Ovary (tissue), 9 donors: ENCODE data around the gene MRLN. TPM values are rescaled to one million over a fixed set of nuclear protein-coding genes. Genes with fewer than 3 reads are reported as not detected.

ENCODE experiments used
- DNase-seq, 5 donors: peaks; one replicate each; pipeline ENCODE4 v3.0.0-alpha.2; 2019 to 2020
- H3K27ac ChIP-seq, 2 donors: fragments of 200-600 bp; one replicate each; pipeline versions ENCODE4 v1.5.1 to v1.8.0; 2019 to 2022
- H3K27me3 ChIP-seq: fragments of 200-600 bp; one replicate; pipeline ENCODE4 v1.8.0; 2022
- H3K36me3 ChIP-seq: fragments of 200-600 bp; sonication (generic); one replicate; pipeline ENCODE4 v1.5.1; 2019
- H3K4me1 ChIP-seq: one replicate; pipeline ENCODE4 v1.8.1; 2013; ENCODE audit warnings: mild to moderate bottlenecking, moderate library complexity; ENCODE audit not compliant: insufficient read depth
- H3K4me3 ChIP-seq: fragments of 200-600 bp; sonication (generic); one replicate; pipeline ENCODE4 v1.5.1; 2017
- H3K9me3 ChIP-seq, 2 donors: fragments of 200-600 bp in 1 of 2; sonication (generic) in 1 of 2; one replicate each; pipeline versions ENCODE4 v1.5.1 to v1.8.1; 2013 to 2019; ENCODE audit warnings: mild to moderate bottlenecking in 1 of 2, moderate library complexity in 1 of 2
- EP300 ChIP-seq: sonication (generic); formaldehyde crosslinking; IDR thresholded peaks from one replicate; pipeline ENCODE4 v1.6.1; 2017; ENCODE audit warnings: antibody characterized with exemption
- POLR2A ChIP-seq: fragments of 450-650 bp; IDR thresholded peaks from one replicate; pipeline ENCODE4 v1.6.1; 2017; ENCODE audit warnings: antibody characterized with exemption, mild to moderate bottlenecking, moderate library complexity
- WGBS, 3 donors: extraction: QIAGEN DNeasy Blood & Tissue Kit in 1 of 3; methylation state at CpG; one replicate each; pipeline versions ENCODE4 v1.1.5 to v1.1.7; 2013 to 2017; 5-methylcytosine and 5-hydroxymethylcytosine counted together
- intact Hi-C, 4 donors: fragments of 100-400 bp; cut with DNase I; formaldehyde crosslinking; loops; one replicate each; pipeline versions ENCODE4 v1.11.0 to v1.15.1; 2022 to 2023
- polyA plus RNA-seq, 2 donors: library from polyadenylated mRNA; stranded (reverse); fragments of 200-250 nt in 1 of 2; fragments of 350-450 nt in 1 of 2; fragmentation: Illumina TruSeq in 1 of 2; extraction: RNeasy Lipid Tissue Mini Kit (QIAGEN cat#74804) in 1 of 2; gene quantifications; one replicate each; pipeline ENCODE4 v1.2.3, GENCODE V29; 2013 to 2014
- total RNA-seq, 7 donors: library from RNA; depleted of rRNA in 2 of 7; stranded (reverse); fragments of >200 nt in 2 of 7; fragmentation: NEBNext Ultra II Directional in 3 of 7; extraction: Animal tissue kit (Norgen Biotek cat#: 25700) in 3 of 7; gene quantifications; one replicate each; pipeline versions ENCODE4 v1.1.0 to v1.2.4, GENCODE V29; 2016 to 2023
- TF ChIP-seq, protein P1 (sequence below), 3 donors: fragments of 450-650 bp in 2 of 3; fragments of 200-600 bp in 1 of 3; IDR thresholded peaks; one replicate each; pipeline versions ENCODE4 v1.5.1 to v1.8.0; 2016 to 2022; ENCODE audit warnings: antibody characterized with exemption in 3 of 3, mild to moderate bottlenecking in 1 of 3
- donor health status: DM: no; HTN: no; CAD: no; lungs with moderate emphysema.
- donor health status: DM: no; HTN: no; CAD: no.
- donor health status: Bipolar disorder and iron deficiency.
- donor health status: DM: yes; HTN: yes; CAD: no.
- donor health status: DM: no; HTN: no; CAD: no.
- donor health status: DM: yes; HTN: yes; CAD: no.

Gene MRLN
- total and polyA plus RNA-seq, 9 donors: 0.80 TPM; not detected in 8

DNA sequence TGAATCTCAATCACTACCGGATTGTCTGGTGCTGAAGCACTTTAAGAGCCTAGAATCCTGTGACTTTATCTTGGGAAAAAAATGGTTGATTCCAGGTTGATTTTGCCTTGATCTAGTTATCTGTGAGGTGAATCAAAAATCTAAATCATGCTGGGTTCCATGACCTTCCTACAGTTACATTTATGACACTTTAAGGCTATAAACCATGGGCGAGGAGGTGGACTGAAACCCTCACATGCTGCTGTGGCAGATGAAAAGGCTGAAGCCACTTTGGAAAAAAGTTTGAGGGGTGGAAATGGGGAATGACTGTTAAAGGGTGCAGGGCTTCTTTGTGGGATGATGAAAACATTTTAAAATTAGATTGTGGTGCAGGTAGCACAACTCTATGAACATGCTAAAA is 61.1 kb downstream of the MRLN start:
- 86 to 94% (median 88%) methylated on average over 2 of the region's 2 CpGs for WGBS, 3 donors
- intact Hi-C loops: no loop called here
- H3K36me3 ChIP-seq: no peaks in the 10 kb centered on the region
- no peak overlapping the region for H3K4me3 ChIP-seq
- TF ChIP-seq, protein P1, sequence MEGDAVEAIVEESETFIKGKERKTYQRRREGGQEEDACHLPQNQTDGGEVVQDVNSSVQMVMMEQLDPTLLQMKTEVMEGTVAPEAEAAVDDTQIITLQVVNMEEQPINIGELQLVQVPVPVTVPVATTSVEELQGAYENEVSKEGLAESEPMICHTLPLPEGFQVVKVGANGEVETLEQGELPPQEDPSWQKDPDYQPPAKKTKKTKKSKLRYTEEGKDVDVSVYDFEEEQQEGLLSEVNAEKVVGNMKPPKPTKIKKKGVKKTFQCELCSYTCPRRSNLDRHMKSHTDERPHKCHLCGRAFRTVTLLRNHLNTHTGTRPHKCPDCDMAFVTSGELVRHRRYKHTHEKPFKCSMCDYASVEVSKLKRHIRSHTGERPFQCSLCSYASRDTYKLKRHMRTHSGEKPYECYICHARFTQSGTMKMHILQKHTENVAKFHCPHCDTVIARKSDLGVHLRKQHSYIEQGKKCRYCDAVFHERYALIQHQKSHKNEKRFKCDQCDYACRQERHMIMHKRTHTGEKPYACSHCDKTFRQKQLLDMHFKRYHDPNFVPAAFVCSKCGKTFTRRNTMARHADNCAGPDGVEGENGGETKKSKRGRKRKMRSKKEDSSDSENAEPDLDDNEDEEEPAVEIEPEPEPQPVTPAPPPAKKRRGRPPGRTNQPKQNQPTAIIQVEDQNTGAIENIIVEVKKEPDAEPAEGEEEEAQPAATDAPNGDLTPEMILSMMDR (IDR thresholded peaks at IDR 0.05): no peak
- TF ChIP-seq EP300: no peak
- TF ChIP-seq POLR2A: no peak
- H3K9me3 ChIP-seq: no peaks in the 10 kb centered on the region
- no peak overlapping the region for H3K27ac ChIP-seq
- no peaks in the 10 kb centered on the region for H3K27me3 ChIP-seq
- DNase-seq: no peak
- peaks cover 5% of the 10 kb centered on the region for H3K4me1 ChIP-seq

DNA sequence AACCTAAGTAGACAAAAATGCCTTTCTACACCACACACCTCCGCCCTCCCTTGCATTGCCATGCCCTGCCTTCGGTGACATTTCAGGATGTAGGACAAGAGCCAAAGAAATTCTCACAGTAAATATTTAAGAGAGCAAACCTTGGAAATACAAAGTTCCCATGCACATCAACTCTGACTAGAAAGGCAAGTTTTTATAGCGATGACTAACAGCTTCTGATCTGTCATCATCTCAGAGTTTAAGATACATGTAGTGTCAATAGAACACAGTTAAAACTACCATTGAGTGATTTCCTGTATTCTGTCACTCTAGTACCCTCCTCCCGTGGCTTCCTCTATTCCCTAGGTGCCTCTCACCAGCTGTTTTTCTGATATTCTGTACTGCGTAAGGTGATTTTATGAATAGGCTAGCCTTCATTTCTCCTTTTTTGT is 64.3 kb downstream of the MRLN start:
- intact Hi-C loops: no loop called here
- Histone ChIP-seq H3K4me3 (no peak overlapping the region), H3K36me3 (no peaks in the 10 kb centered on the region), H3K9me3 (no peaks in the 10 kb centered on the region), H3K27me3 (no peaks in the 10 kb centered on the region), H3K27ac (no peak overlapping the region), H3K4me1 (peaks cover 5% of the 10 kb centered on the region)
- WGBS, 3 donors: 87 to 92% (median 92%) methylated on average over 5 of the region's 5 CpGs
- TF ChIP-seq EP300: no peak
- TF ChIP-seq POLR2A: no peak
- TF ChIP-seq, protein P1 (IDR thresholded peaks at IDR 0.05): no peak
- no peak for DNase-seq

DNA sequence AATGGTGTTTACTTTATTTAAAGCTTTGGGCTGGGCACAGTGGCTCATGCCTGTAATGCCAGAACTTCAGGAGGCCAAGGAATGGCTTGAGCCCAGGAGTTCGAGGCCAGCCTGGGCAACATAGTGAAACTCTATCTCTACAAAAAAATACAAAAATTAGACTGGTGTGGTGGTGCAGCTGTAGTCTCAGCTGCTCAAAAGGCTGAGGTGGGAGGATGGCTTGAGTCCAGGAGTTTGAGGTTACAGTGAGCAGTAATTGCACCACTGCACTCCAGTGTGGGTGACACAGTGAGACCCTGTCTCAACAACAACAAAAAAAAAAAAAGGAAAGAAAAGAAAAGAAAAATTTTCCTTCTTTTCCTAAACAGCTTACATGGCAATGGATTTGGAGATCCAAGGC is 65.6 kb downstream of the MRLN start:
- no peak overlapping the region for H3K27ac ChIP-seq
- no peak for DNase-seq
- peaks cover 5% of the 10 kb centered on the region for H3K4me1 ChIP-seq
- no peak overlapping the region for H3K4me3 ChIP-seq
- no peaks in the 10 kb centered on the region for H3K36me3 ChIP-seq
- no peaks in the 10 kb centered on the region for H3K27me3 ChIP-seq
- intact Hi-C loops: no loop called here
- WGBS, 3 donors: 62 to 74% (median 63%) methylated on average over 1 of the region's 1 CpG
- TF ChIP-seq EP300 (no peak), POLR2A (no peak)
- TF ChIP-seq, protein P1 (IDR thresholded peaks at IDR 0.05): no peak
- no peaks in the 10 kb centered on the region for H3K9me3 ChIP-seq

Other genes with a start within 250 kb of the MRLN start
- gene SLC16A9, start 43.6 kb downstream of the MRLN start, total RNA-seq: 10 to 100 TPM in 6 of 7 donors, 1 to 10 TPM in 1; 8.1 to 41.5 (median 30.7) TPM
- 10 to 100 TPM; 22.8 to 40.0 TPM for gene SLC16A9, start 43.6 kb downstream of the MRLN start, polyA plus RNA-seq
- gene CCDC6, start 153.1 kb upstream of the MRLN start, total RNA-seq: 10 to 100 TPM; 22.2 to 46.8 (median 34.2) TPM
- gene CCDC6, start 153.1 kb upstream of the MRLN start, polyA plus RNA-seq: 10 to 100 TPM; 12.2 to 34.1 TPM